ENCODE data around the gene ZNF490.
"Not testable (repeated sequence)": the region's sequence is repeated elsewhere in the genome, so short reads cannot be mapped to it uniquely, and the experiment has no call there.

The ZNF490 gene

GRCh38 chr19:12610540-12611360, at the start of gene ZNF490, which contains the start of gene ZNF791:
TSS of gene ZNF490 (minus strand) at chr19:12610813. CDS start at chr19:12610680, 133 bp downstream.
TSS of gene ZNF791 (plus strand) at chr19:12610920. CDS start at chr19:12611080, 160 bp downstream.
- DNase-seq (ENCODE audit: low read depth in 3 of 3) = peak; percentile 96 to 97 (median 97)

- no peak for DNase-seq (ENCODE audit: low read depth in 3 of 3)
Measured at GRCh38 chr19:12657966-12658365, 47.4 kb upstream of the ZNF490 start.

- peak in 2 of 3 donors; percentile 23 to 53 for DNase-seq (ENCODE audit: low read depth in 3 of 3)
Measured at GRCh38 chr19:12656899-12657571, 46.4 kb upstream of the ZNF490 start.

- no peak for DNase-seq (ENCODE audit: low read depth in 3 of 3)
Measured at GRCh38 chr19:12655546-12655945, 44.9 kb upstream of the ZNF490 start.

GRCh38 chr19:12652219-12652618, 41.6 kb upstream of the ZNF490 start:
- DNase-seq (ENCODE audit: low read depth in 3 of 3) = no peak

GRCh38 chr19:12649941-12650340, 39.3 kb upstream of the ZNF490 start:
- no peak for DNase-seq (ENCODE audit: low read depth in 3 of 3)

GRCh38 chr19:12648088-12648487, 37.5 kb upstream of the ZNF490 start:
- no peak for DNase-seq (ENCODE audit: low read depth in 3 of 3)

- peak in 1 of 3 donors; percentile 54 for DNase-seq (ENCODE audit: low read depth in 3 of 3)
Measured at GRCh38 chr19:12647490-12648071, 37.0 kb upstream of the ZNF490 start.

GRCh38 chr19:12647047-12647446, 36.4 kb upstream of the ZNF490 start:
- no peak for DNase-seq (ENCODE audit: low read depth in 3 of 3)

- no peak for DNase-seq (ENCODE audit: low read depth in 3 of 3)
Measured at GRCh38 chr19:12646551-12646950, 35.9 kb upstream of the ZNF490 start.

- not testable (repeated sequence) for DNase-seq (ENCODE audit: low read depth in 3 of 3)
Measured at GRCh38 chr19:12643716-12644115, 33.1 kb upstream of the ZNF490 start.

GRCh38 chr19:12642506-12642905, 31.9 kb upstream of the ZNF490 start:
- no peak for DNase-seq (ENCODE audit: low read depth in 3 of 3)

- no peak for DNase-seq (ENCODE audit: low read depth in 3 of 3)
Measured at GRCh38 chr19:12641456-12641855, 30.8 kb upstream of the ZNF490 start.

- DNase-seq (ENCODE audit: low read depth in 3 of 3) = peak; percentile 75 to 84 (median 82)
Measured at GRCh38 chr19:12639901-12640613, 29.4 kb upstream of the ZNF490 start.

GRCh38 chr19:12638611-12639182, 28.1 kb upstream of the ZNF490 start:
- no peak for DNase-seq (ENCODE audit: low read depth in 3 of 3)

- DNase-seq (ENCODE audit: low read depth in 3 of 3) = no peak
Measured at GRCh38 chr19:12636631-12637030, 26.0 kb upstream of the ZNF490 start.

GRCh38 chr19:12629215-12629614, 18.6 kb upstream of the ZNF490 start:
- no peak for DNase-seq (ENCODE audit: low read depth in 3 of 3)

GRCh38 chr19:12628040-12629022, 17.7 kb upstream of the ZNF490 start:
- no peak for DNase-seq (ENCODE audit: low read depth in 3 of 3)

GRCh38 chr19:12626958-12627357, 16.3 kb upstream of the ZNF490 start:
- DNase-seq (ENCODE audit: low read depth in 3 of 3) = no peak

- no peak for DNase-seq (ENCODE audit: low read depth in 3 of 3)
Measured at GRCh38 chr19:12623361-12624031, 12.9 kb upstream of the ZNF490 start.
